Subcutaneous adipose tissue (tissue), 4 donors: Measurements from ENCODE around the gene TSPOAP1. TPM values are rescaled to one million over a fixed set of nuclear protein-coding genes. Genes with fewer than 3 reads are reported as not detected.

ENCODE experiments used
- CTCF ChIP-seq: fragments of 450-650 bp; IDR thresholded peaks from one replicate; pipeline ENCODE4 v1.5.1; 2016; ENCODE audit warnings: low read depth, mild to moderate bottlenecking, control low read depth, antibody characterized with exemption, moderate library complexity
- total RNA-seq, 4 donors: library from RNA; depleted of rRNA; stranded (reverse); fragments of >200 nt; gene quantifications; one replicate each; pipeline ENCODE4 v1.1.0, GENCODE V29; 2016

Gene TSPOAP1
- total RNA-seq, 4 donors from 2014 or later, result 0.65 to 4.3 (median 1.1) TPM

- no peak for TF ChIP-seq CTCF
These were observed 24.4 kb downstream of the TSPOAP1 start for GRCh38 chr17:58303971-58304749.

- no peak for TF ChIP-seq CTCF
These were observed 25.5 kb downstream of the TSPOAP1 start for GRCh38 chr17:58302919-58303585.

GRCh38 chr17:58302171-58302918 is 26.2 kb downstream of the TSPOAP1 start:
- TF ChIP-seq CTCF, result no peak

- TF ChIP-seq CTCF, result no peak
These were observed 27.0 kb downstream of the TSPOAP1 start for GRCh38 chr17:58301504-58302150.

GRCh38 chr17:58300336-58300735 is 28.3 kb downstream of the TSPOAP1 start:
- TF ChIP-seq CTCF, result no peak

GRCh38 chr17:58294034-58294433 is 34.6 kb downstream of the TSPOAP1 start:
- no peak for TF ChIP-seq CTCF
